GM19397 (cell line): Measurements from ENCODE around the gene RNU2-1.
"Not testable (repeated sequence)": the region's sequence is repeated elsewhere in the genome, so short reads cannot be mapped to it uniquely, and the experiment has no call there.

Source experiments
- ATAC-seq: cut with Tn5 transposase; IDR thresholded peaks from one replicate; pipeline ENCODE4 v1.9.1; 2021; ENCODE audit warnings: mild to moderate bottlenecking, moderate library complexity; ENCODE audit not compliant: unreplicated experiment

The RNU2-1 gene

GRCh38 chr17:43216762-43217613, 16.8 kb downstream of the RNU2-1 start:
- no peak for ATAC-seq

- no peak for ATAC-seq
Measured at GRCh38 chr17:43216369-43216761, 17.4 kb downstream of the RNU2-1 start.

- no peak for ATAC-seq
Measured at GRCh38 chr17:43215341-43215740, 18.4 kb downstream of the RNU2-1 start.

- no peak for ATAC-seq
Measured at GRCh38 chr17:43213545-43213944, 20.2 kb downstream of the RNU2-1 start.

- ATAC-seq, result no peak
Measured at GRCh38 chr17:43212641-43213490, 20.9 kb downstream of the RNU2-1 start.

- peak; percentile 76 for ATAC-seq
Measured at GRCh38 chr17:43211480-43212402, 22.0 kb downstream of the RNU2-1 start, which contains the start of gene TMEM106A. Gene TMEM106A (plus strand): TSS chr17:43211875. CDS start chr17:43213042, 1,167 bp downstream.

GRCh38 chr17:43211123-43211479, 22.7 kb downstream of the RNU2-1 start:
- ATAC-seq, result no peak

- no peak for ATAC-seq
Measured at GRCh38 chr17:43210576-43210975, 23.2 kb downstream of the RNU2-1 start.

GRCh38 chr17:43203013-43203412, 30.8 kb downstream of the RNU2-1 start:
- not testable (repeated sequence) for ATAC-seq

GRCh38 chr17:43200127-43200526, 33.6 kb downstream of the RNU2-1 start:
- no peak for ATAC-seq

- no peak for ATAC-seq
Measured at GRCh38 chr17:43199633-43200032, 34.1 kb downstream of the RNU2-1 start.

GRCh38 chr17:43193251-43193650, 40.5 kb downstream of the RNU2-1 start:
- ATAC-seq, result no peak

- ATAC-seq, result not testable (repeated sequence)
Measured at GRCh38 chr17:43186656-43187055, 47.1 kb downstream of the RNU2-1 start.

- ATAC-seq, result no peak
Measured at GRCh38 chr17:43183921-43184320, 49.9 kb downstream of the RNU2-1 start.
